Suprapubic skin (tissue), 3 donors: Measurements from ENCODE around the gene A3GALT2.

ENCODE experiments used
- EP300 ChIP-seq: sonication (generic); formaldehyde crosslinking; IDR thresholded peaks from one replicate; pipeline ENCODE4 v1.6.1; 2017; ENCODE audit warnings: antibody characterized with exemption
- POLR2A ChIP-seq, 2 donors: fragments of 450-650 bp; IDR thresholded peaks; one replicate each; pipeline ENCODE4 v1.6.1; 2017; ENCODE audit warnings: antibody characterized with exemption in 2 of 2, mild to moderate bottlenecking in 2 of 2, moderate library complexity in 2 of 2
- TF ChIP-seq, protein P1 (sequence below), 2 donors: fragments of 200-600 bp in 1 of 2; fragments of 450-650 bp in 1 of 2; sonication (generic) in 1 of 2; IDR thresholded peaks; one replicate each; pipeline ENCODE4 v1.5.1; 2016 to 2019; ENCODE audit warnings: antibody characterized with exemption in 2 of 2, mild to moderate bottlenecking in 1 of 2, moderate library complexity in 1 of 2

DNA sequence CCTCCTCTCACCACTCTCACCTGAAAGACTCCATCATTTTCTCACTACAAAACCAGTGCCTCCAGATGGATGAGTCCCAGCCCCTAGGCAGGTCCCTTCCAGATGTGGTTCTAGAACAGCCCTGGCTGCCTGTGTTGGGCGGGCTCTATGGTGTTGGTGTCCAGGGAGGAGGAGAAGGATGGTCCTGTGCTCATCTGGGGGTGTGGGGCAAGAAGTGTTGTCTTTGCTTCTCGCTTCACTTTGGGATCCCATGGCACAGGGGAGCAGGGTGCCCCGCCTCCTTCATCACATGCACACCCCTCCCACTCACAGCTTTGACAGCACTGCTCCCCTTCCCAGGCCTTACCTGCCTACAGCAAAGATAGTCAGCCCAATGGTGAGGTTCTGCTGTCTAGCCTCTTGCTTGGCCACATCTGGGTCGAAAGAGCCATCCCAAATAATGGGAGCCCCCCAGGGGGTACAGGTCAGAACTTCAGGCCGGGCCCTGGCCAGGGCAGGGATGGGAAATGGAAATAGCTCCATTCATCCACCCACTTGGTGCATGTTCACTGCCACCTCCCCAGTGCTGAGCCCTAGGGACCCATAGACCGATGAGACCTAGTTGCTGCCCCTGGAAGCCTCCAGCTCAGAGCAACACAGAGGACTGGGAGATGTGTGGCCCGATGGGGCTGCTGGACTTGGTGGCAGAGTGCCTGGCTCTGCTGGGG, 9.0 kb downstream of the A3GALT2 start:
- TF ChIP-seq, protein P1, sequence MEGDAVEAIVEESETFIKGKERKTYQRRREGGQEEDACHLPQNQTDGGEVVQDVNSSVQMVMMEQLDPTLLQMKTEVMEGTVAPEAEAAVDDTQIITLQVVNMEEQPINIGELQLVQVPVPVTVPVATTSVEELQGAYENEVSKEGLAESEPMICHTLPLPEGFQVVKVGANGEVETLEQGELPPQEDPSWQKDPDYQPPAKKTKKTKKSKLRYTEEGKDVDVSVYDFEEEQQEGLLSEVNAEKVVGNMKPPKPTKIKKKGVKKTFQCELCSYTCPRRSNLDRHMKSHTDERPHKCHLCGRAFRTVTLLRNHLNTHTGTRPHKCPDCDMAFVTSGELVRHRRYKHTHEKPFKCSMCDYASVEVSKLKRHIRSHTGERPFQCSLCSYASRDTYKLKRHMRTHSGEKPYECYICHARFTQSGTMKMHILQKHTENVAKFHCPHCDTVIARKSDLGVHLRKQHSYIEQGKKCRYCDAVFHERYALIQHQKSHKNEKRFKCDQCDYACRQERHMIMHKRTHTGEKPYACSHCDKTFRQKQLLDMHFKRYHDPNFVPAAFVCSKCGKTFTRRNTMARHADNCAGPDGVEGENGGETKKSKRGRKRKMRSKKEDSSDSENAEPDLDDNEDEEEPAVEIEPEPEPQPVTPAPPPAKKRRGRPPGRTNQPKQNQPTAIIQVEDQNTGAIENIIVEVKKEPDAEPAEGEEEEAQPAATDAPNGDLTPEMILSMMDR (IDR thresholded peaks at IDR 0.05) = no peak
- no peak for TF ChIP-seq POLR2A (IDR thresholded peaks at IDR 0.05)
- TF ChIP-seq EP300 = no peak
